ENCODE data around the gene VAV2.

VAV2 gene

DNA sequence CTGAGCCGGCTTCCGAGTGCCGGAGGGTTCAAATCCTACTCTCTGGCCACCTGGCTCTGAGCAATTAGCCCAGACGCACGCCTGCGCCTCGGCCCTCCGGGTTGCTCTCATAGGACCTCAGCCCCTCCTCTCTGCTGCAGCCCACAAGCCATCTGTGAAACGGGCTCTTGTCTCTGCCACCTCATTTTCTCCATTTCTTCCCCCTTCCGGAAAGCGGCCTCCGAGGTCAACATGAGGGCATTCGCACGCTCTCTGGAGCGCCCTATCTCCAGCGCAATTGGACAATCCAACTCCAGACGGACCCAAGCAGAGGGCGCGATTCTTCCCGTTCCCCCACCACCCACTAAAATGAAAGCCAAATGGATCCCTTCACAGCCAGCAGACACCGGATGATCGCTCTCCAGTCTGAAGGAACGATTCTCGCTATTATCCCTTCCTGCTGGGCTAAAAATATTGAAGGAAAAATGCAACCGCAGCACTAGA, 41.5 kb downstream of the VAV2 start:
- no peak for DNase-seq

DNA sequence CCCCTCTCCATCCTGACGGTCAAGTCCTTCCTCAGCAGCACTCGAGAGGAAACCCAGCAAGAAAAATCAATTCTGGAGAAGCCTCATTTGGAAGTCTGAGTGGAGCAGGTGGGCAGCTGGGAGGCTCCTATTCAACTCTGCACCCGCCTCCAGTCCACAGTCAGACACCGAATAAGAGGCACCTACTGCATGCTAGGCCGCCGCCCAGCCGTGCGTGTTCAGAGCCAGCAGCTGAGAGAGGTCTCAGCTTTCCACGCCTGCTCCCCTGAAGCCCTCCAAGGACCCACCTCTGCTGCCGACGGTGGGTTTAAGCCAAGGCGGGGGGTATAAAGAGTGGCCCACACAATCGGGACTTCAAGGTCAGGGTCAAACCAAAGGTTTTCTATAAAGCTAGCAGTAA, 41.9 kb downstream of the VAV2 start:
- no peak for DNase-seq

DNA sequence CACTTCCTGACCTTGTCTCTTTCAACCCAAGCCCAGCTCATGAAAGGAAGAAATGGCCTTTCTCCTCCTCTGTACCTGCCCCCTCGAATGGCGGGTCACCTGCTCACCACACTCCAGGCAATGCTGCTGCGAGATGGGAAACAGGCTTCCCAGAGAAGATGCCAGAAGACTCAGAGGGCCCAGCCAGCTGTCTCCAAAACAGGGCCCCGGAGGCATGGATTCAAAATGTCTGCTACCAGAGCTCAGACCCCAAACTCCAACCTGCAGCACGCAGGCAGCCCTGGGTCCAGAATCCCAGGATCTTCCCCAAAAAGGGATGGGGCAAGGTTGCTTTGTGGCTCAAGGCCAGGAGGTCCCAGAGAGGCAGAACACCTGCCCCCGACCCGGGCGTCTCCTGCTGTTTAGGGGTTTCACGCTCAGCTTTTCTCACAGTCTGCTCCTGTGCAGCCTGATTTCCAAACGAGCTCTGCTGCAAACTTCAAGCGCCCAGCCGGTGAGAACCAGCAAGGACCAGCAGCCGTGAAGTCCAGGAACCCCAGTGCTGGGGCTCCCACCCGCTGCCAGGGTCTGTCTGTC, 42.5 kb downstream of the VAV2 start:
- no peak for DNase-seq

DNA sequence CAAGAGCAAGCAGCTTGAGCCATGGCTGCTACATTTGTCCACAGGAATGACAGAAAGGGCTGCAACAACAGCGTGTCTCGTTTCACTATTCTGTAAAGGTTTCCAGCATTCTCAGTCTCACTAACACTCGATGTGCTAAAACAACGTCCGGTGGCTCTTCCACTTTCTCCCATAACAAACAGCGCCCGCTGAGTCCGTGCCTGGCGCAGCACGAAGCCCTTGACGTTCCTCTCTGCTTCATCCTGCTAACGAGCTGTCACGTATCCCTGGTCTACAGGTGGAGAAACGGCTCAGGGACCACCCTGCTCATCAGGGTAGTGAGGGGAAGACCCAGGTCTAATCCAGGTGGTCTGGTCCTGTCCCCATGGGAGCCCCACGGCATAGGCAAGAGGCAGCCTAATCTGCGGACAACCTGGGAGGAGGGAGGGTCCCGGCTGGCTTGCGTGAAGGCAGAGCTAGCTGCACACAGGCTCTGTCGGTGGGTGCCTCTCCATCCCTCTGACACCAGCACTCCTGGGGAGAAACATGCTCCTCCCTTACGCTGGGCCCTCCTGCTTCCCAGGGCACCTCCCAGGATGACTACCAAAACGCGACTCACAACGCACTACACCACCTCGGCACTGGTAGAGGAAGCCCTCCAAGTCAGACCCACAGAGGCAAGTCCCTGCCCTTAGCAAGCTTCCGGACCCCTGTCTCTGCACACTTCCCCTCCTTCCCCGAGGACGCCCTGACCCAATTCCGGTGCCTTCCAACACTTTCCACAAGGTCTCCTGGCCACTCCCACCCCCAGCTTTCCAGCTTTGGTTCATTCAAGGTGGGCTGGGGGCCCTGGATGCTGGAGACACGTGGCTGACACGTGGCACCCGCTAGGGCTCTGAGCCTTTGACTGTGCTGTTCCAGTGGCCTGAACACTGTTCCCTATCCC, 43.3 kb downstream of the VAV2 start:
- no peak for DNase-seq

DNA sequence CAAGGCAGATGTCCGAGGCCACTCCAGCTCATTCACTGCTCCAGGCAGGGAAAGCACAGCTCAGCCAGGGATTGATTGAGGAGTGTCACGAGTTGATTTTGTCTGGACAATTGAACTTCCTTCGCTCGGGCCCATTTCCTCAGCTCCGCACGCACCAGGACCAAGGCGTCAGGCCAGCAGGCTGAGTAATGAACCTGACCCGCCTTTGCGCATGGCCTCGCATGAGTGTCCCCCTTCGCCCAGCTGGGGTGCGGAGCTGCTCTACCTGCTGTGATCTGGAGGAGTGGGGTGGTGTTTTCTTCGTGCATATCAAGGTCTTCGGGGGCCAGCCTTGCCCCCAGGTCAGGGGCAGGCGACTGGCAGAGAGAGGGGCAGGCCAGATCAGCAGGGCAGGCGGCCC, 44.0 kb downstream of the VAV2 start:
- no peak for DNase-seq

DNA sequence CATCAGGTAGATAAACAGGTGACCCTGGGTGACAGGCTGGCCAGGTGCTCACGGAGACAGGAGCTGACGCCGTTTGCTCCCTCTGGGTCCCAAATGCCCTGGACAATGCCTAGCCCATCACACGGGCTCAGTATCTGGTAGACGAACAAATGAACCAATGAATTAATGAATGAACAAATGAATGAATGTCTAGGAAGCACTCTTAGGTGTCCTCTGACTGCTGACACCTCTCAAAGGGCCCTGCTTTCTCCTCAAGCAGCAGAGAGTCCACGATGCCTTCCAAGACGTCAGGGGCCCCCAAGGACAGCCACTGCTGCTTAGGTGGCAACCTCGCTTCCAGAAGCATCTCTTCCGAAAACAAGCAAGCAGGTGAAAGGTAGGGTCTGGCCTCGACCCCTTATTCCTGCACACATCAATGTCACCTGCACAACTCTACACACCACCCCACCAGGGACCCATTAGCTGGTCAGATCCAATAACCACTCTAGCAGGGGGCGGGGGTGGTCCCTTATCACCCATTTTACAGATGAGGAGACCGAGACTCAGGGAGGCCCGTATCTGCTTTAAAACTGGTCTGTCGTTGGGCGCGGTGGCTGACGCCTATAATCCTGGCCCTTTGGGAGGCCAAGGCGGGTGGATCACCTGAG, 45.2 kb downstream of the VAV2 start:
- DNase-seq = no peak

GRCh38 chr9:133945977-133946753, 46.0 kb downstream of the VAV2 start:
- DNase-seq = no peak

GRCh38 chr9:133945314-133945975, 46.7 kb downstream of the VAV2 start:
- DNase-seq = no peak

- no peak for DNase-seq
Measured at GRCh38 chr9:133944746-133945135, 47.4 kb downstream of the VAV2 start.

- DNase-seq = no peak
Measured at GRCh38 chr9:133943781-133944745, 48.1 kb downstream of the VAV2 start.

- DNase-seq = no peak
Measured at GRCh38 chr9:133943036-133943780, 48.9 kb downstream of the VAV2 start.

DNA sequence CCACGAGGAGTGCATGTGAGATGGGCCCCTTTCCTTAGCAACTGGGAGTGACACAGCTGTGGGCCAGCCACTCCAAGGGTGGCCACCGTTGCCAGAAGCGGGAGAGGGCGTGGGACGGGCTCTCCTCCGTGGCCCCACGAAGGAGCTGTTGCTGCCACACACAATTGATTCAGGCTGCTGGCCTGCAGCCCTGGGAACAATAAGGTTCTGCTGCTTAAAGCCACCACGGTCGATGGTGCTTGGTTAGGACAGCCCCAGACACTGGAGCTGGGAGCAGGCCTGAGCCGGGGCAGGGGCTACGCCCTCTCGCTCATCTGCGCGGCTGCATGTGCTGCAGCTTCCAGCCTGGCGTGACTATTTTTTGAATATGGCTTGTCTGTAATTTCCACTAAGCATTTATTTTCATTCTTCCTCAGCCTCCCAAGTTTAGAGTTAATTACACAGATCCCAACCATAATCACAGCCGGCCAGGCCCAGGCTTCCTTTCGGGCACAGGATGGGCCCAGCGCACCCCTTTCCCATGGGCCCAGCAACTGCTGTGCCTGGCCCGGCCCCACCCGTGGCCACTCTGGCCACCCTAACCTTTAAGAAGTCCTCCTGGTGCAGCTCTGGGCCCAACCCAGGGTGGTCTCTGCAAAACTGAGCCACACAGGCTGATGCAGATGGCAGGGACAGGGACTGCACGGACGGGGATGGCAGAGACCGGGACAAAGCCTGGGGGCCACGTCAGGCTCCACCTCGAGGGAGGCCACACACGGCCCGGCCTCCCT, 49.7 kb downstream of the VAV2 start:
- no peak for DNase-seq

- no peak for DNase-seq
Measured at GRCh38 chr9:133939845-133940244, 52.3 kb downstream of the VAV2 start.

DNA sequence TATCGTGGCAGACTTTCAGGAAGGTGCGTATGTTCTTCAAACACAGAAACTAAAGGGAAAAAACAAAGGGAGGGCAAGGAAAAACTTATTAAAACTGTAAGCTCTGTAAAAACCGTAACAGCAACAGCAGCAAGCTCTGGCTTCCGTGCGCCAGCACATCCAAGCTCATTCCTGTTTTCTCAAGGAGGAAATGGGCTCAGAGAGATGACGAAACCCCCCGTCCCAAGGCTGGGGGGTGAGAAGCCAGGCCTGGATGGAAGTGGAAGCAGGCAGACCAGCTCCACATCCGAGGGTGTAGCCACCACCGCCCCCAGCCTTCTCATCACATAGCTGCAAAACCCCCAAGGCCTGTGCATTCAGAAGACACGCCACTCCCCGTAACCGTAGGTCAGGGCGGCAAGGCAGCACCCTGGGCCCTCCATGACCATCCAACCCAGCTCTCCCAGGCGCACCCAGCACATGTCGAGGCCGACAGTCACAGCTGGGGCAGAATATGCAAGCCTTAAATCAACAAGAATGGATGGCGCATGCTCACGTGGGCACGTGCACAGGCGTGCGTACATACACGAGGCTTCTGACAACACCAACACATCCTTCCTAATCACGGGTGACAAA, 52.8 kb downstream of the VAV2 start:
- DNase-seq = no peak

DNA sequence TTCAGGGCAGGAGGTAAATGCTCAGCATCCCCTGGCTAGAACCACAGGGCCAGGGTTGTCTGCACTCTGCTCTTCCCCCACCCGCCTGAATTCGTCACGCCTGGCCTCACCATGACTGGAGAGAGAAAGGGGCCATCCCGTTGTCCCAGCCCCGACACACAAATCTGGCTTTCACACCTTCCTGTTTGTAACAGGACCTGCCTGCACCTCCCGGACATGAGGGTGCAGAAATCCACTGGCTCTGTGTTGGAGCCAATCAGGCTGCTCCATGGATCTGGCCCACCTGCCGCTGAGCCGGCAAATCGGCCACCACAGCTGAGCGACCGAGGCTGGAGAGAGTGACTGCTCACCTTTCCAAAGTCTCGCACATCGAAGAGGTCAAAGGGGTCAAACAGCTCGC, 53.4 kb downstream of the VAV2 start:
- no peak for DNase-seq

GRCh38 chr9:133938086-133938485, 54.0 kb downstream of the VAV2 start:
- no peak for DNase-seq

- DNase-seq = no peak
Measured at GRCh38 chr9:133937120-133937519, 55.0 kb downstream of the VAV2 start.

- no peak for DNase-seq
Measured at GRCh38 chr9:133935328-133936005, 56.7 kb downstream of the VAV2 start.

Data from CD4-positive, alpha-beta T cell treated with Interleukin-4 for 4 hours (primary cell).